T-helper 1 cell treated with Interleukin-12 subunit alpha and Interleukin-12 subunit beta and Interleukin-4 antibody, amounts not matched to agents 30 μg/mL and 1 μg/mL, for 36 hours (primary cell): ENCODE data around the gene C11orf52.
"Not testable (repeated sequence)": the region's sequence is repeated elsewhere in the genome, so short reads cannot be mapped to it uniquely, and the experiment has no call there.

ENCODE experiments used
- H3K27ac Mint-ChIP-seq: one replicate; pipeline ENCODE4 v1.8.0; 2021; ENCODE audit warnings: mild to moderate bottlenecking, mixed read lengths
- H3K27me3 Mint-ChIP-seq: one replicate; pipeline ENCODE4 v1.8.0; 2021; ENCODE audit warnings: low read depth, mixed read lengths
- H3K36me3 Mint-ChIP-seq: one replicate; pipeline ENCODE4 v1.8.0; 2021; ENCODE audit warnings: low read depth, mixed read lengths
- H3K4me1 Mint-ChIP-seq: one replicate; pipeline ENCODE4 v1.8.0; 2021; ENCODE audit warnings: low read depth, mixed read lengths
- H3K4me3 Mint-ChIP-seq: one replicate; pipeline ENCODE4 v1.8.0; 2021; ENCODE audit warnings: mild to moderate bottlenecking, moderate library complexity, mixed read lengths
- H3K9me3 Mint-ChIP-seq: one replicate; pipeline ENCODE4 v1.8.0; 2021; ENCODE audit warnings: mixed read lengths

The C11orf52 gene

GRCh38 chr11:111918390-111919256 lies at the start of gene C11orf52:
Gene C11orf52, plus strand, starts transcription at chr11:111918913. Its CDS starts 60 bp downstream, at chr11:111918973.
- Mint-ChIP-seq H3K27me3 (peaks cover 42% of the 10 kb centered on the region), H3K4me1 (no peaks in the 10 kb centered on the region), H3K36me3 (no peaks in the 10 kb centered on the region), H3K4me3 (no peak within 1 kb of the TSS), H3K9me3 (no peaks in the 10 kb centered on the region), H3K27ac (no peak within 1 kb of the TSS)

- no peak overlapping the region for H3K4me3 Mint-ChIP-seq
- peaks cover 22% of the 10 kb centered on the region for H3K36me3 Mint-ChIP-seq
- H3K4me1 Mint-ChIP-seq: peaks cover 12% of the 10 kb centered on the region
- no peak overlapping the region for H3K27ac Mint-ChIP-seq
- H3K27me3 Mint-ChIP-seq: no peaks in the 10 kb centered on the region
- no peaks in the 10 kb centered on the region for H3K9me3 Mint-ChIP-seq
These were observed 48.6 kb upstream of the C11orf52 start for GRCh38 chr11:111870113-111870512.

- H3K4me1 Mint-ChIP-seq: peaks cover 12% of the 10 kb centered on the region
- H3K27me3 Mint-ChIP-seq: no peaks in the 10 kb centered on the region
- no peaks in the 10 kb centered on the region for H3K9me3 Mint-ChIP-seq
- H3K4me3 Mint-ChIP-seq: peak overlapping the region; percentile 90
- H3K36me3 Mint-ChIP-seq: peaks cover 20% of the 10 kb centered on the region
- H3K27ac Mint-ChIP-seq: peak overlapping the region; percentile 88
These were observed 48.2 kb upstream of the C11orf52 start for GRCh38 chr11:111870522-111870885.

GRCh38 chr11:111870886-111871692 lies 47.6 kb upstream of the C11orf52 start, which contains the start of gene ALG9:
Gene ALG9, minus strand, starts transcription at chr11:111871581. Its CDS starts 99 bp downstream, at chr11:111871482.
- peak within 1 kb of the TSS; percentile 90 for H3K4me3 Mint-ChIP-seq
- H3K27me3 Mint-ChIP-seq: no peaks in the 10 kb centered on the region
- H3K36me3 Mint-ChIP-seq: peaks cover 20% of the 10 kb centered on the region

GRCh38 chr11:111871693-111872161 lies 47.0 kb upstream of the C11orf52 start:
- Mint-ChIP-seq H3K9me3 (no peaks in the 10 kb centered on the region), H3K27me3 (no peaks in the 10 kb centered on the region), H3K27ac (peak overlapping the region; percentile 78), H3K4me3 (peak overlapping the region; percentile 90), H3K36me3 (peaks cover 17% of the 10 kb centered on the region), H3K4me1 (peaks cover 12% of the 10 kb centered on the region)

More at GRCh38 chr11:111870886-111871692, 47.6 kb upstream of the C11orf52 start, which contains the start of gene ALG9:
- peaks cover 12% of the 10 kb centered on the region for H3K4me1 Mint-ChIP-seq
- peak within 1 kb of the TSS; percentile 88 for H3K27ac Mint-ChIP-seq
- no peaks in the 10 kb centered on the region for H3K9me3 Mint-ChIP-seq

GRCh38 chr11:111878385-111878848 lies 40.3 kb upstream of the C11orf52 start:
- Mint-ChIP-seq H3K4me1 (peaks cover 15% of the 10 kb centered on the region), H3K4me3 (peak overlapping the region; percentile 94), H3K27me3 (no peaks in the 10 kb centered on the region), H3K27ac (peak overlapping the region; percentile 99), H3K9me3 (peaks cover 3% of the 10 kb centered on the region), H3K36me3 (peaks cover 6% of the 10 kb centered on the region)

- Mint-ChIP-seq H3K27ac (peak within 1 kb of the TSS; percentile 99), H3K27me3 (no peaks in the 10 kb centered on the region), H3K36me3 (peaks cover 7% of the 10 kb centered on the region), H3K4me1 (peaks cover 15% of the 10 kb centered on the region), H3K9me3 (peaks cover 3% of the 10 kb centered on the region), H3K4me3 (peak within 1 kb of the TSS; percentile 94)
These were observed 39.7 kb upstream of the C11orf52 start, which contains the start of the genes CFAP68 and FDXACB1 for GRCh38 chr11:111878849-111879636. Gene CFAP68, plus strand, starts transcription at chr11:111879541. Its CDS starts 20 bp downstream, at chr11:111879561. Gene FDXACB1, minus strand, starts transcription at chr11:111879165. Its CDS starts 33 bp downstream, at chr11:111879132.

GRCh38 chr11:111879637-111879960 lies 39.1 kb upstream of the C11orf52 start:
- H3K36me3 Mint-ChIP-seq: peaks cover 7% of the 10 kb centered on the region
- peak overlapping the region; percentile 94 for H3K4me3 Mint-ChIP-seq
- peak overlapping the region; percentile 99 for H3K27ac Mint-ChIP-seq
- H3K9me3 Mint-ChIP-seq: peaks cover 3% of the 10 kb centered on the region
- peaks cover 15% of the 10 kb centered on the region for H3K4me1 Mint-ChIP-seq
- H3K27me3 Mint-ChIP-seq: no peaks in the 10 kb centered on the region

GRCh38 chr11:111882202-111882601 lies 36.5 kb upstream of the C11orf52 start:
- Mint-ChIP-seq H3K27ac (no peak overlapping the region), H3K27me3 (no peaks in the 10 kb centered on the region), H3K4me3 (no peak overlapping the region), H3K4me1 (peaks cover 15% of the 10 kb centered on the region), H3K36me3 (peaks cover 6% of the 10 kb centered on the region), H3K9me3 (peaks cover 3% of the 10 kb centered on the region)

GRCh38 chr11:111885053-111885452 lies 33.7 kb upstream of the C11orf52 start:
- not testable (repeated sequence) for H3K4me3 Mint-ChIP-seq, H3K4me1 Mint-ChIP-seq, H3K9me3 Mint-ChIP-seq, H3K27ac Mint-ChIP-seq, H3K36me3 Mint-ChIP-seq, H3K27me3 Mint-ChIP-seq

GRCh38 chr11:111886032-111886431 lies 32.7 kb upstream of the C11orf52 start:
- no peaks in the 10 kb centered on the region for H3K27me3 Mint-ChIP-seq
- H3K9me3 Mint-ChIP-seq: no peaks in the 10 kb centered on the region
- H3K4me1 Mint-ChIP-seq: no peaks in the 10 kb centered on the region
- no peak overlapping the region for H3K4me3 Mint-ChIP-seq
- H3K36me3 Mint-ChIP-seq: peaks cover 1% of the 10 kb centered on the region
- no peak overlapping the region for H3K27ac Mint-ChIP-seq

- no peaks in the 10 kb centered on the region for H3K4me1 Mint-ChIP-seq
- no peak overlapping the region for H3K4me3 Mint-ChIP-seq
- no peak overlapping the region for H3K27ac Mint-ChIP-seq
- no peaks in the 10 kb centered on the region for H3K27me3 Mint-ChIP-seq
- peaks cover 1% of the 10 kb centered on the region for H3K36me3 Mint-ChIP-seq
- no peaks in the 10 kb centered on the region for H3K9me3 Mint-ChIP-seq
These were observed 31.9 kb upstream of the C11orf52 start for GRCh38 chr11:111886844-111887243.

- Mint-ChIP-seq H3K36me3 (no peaks in the 10 kb centered on the region), H3K4me1 (no peaks in the 10 kb centered on the region), H3K4me3 (no peak overlapping the region), H3K27ac (no peak overlapping the region), H3K9me3 (no peaks in the 10 kb centered on the region), H3K27me3 (peaks cover 24% of the 10 kb centered on the region)
These were observed 13.3 kb upstream of the C11orf52 start for GRCh38 chr11:111905411-111905810.

GRCh38 chr11:111906680-111907079 lies 12.0 kb upstream of the C11orf52 start:
- no peaks in the 10 kb centered on the region for H3K36me3 Mint-ChIP-seq
- no peak overlapping the region for H3K4me3 Mint-ChIP-seq
- H3K9me3 Mint-ChIP-seq: no peaks in the 10 kb centered on the region
- H3K27me3 Mint-ChIP-seq: peaks cover 34% of the 10 kb centered on the region
- no peak overlapping the region for H3K27ac Mint-ChIP-seq
- H3K4me1 Mint-ChIP-seq: no peaks in the 10 kb centered on the region
